Measurements from ENCODE around the gene ERGIC1. TPM values are rescaled to one million over a fixed set of nuclear protein-coding genes. Genes with fewer than 3 reads are reported as not detected.

Gene ERGIC1
- total and polyA plus RNA-seq, 2 of the 8 experiments (the other 6 are each of a cell fraction or from before 2014, with no cell fraction given), result 95.3 to 106 TPM

DNA sequence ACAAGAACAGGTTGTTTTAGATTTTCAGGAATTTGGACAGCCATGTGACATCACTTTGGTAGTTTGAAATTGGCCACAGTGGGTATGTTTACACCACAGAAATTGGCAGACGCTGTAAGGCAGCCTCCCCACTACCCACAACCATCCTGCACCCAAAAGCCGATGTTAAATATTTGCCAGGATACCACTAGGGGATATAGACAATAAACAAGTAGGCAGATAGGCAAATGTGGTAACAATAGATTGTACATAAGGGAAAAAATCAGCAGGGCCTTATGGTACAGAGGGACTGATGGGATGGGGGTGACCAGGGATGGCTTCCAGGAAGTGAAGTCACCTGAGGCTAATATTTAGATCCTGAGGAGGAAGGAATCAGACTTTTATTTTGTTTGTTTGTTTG is 31.9 kb upstream of the ERGIC1 start:
- no peak overlapping the region for H4K8ac ChIP-seq (ENCODE audit: extremely low read depth, insufficient read depth, low read length)

More for the DNA sequence above, 31.9 kb upstream of the ERGIC1 start:
- Histone ChIP-seq H4K91ac (replicated peaks; ENCODE audit: insufficient read length, low read length) (no peak overlapping the region), H4K20me1 (replicated peaks in 1 of 2; ENCODE audit: control insufficient read depth in 1 of 2, insufficient read depth in 2 of 2, low read length in 2 of 2) (no peaks in the 10 kb centered on the region), H2BK5ac (ENCODE audit: low read depth, low read length) (no peak overlapping the region), H3K9ac (replicated peaks in 1 of 4; ENCODE audit: extremely low read depth in 1 of 4, low read depth in 3 of 4, low read length in 3 of 4) (no peak overlapping the region), H3K27ac (ENCODE audit: low read depth, low read length) (no peak overlapping the region), H2BK12ac (ENCODE audit: low read depth, low read length) (no peak overlapping the region), H3K4me3 (ENCODE audit: extremely low read depth in 1 of 4, insufficient read depth in 2 of 4, low read depth in 3 of 4, low read length in 4 of 4) (no peak overlapping the region), H3K9me3 (ENCODE audit: insufficient read depth in 2 of 2, low read depth in 1 of 2, low read length in 1 of 2) (no peaks in the 10 kb centered on the region), H3K27me3 (replicated peaks in 1 of 4; ENCODE audit: control insufficient read depth in 3 of 4, extremely low read depth in 1 of 4, insufficient read depth in 3 of 4, low read length in 3 of 4) (peaks cover 0 to 2% (median 0%) of the 10 kb centered on the region in 4 experiments; a peak in 1 of 7 replicates), H2BK20ac (ENCODE audit: low read length) (no peak overlapping the region), H3K79me1 (ENCODE audit: low read depth, low read length) (no peaks in the 10 kb centered on the region), H3K4me1 (replicated peaks in 1 of 4; ENCODE audit: control insufficient read depth in 3 of 4, insufficient read depth in 4 of 4, low read length in 3 of 4) (no peaks in the 10 kb centered on the region), H2BK120ac (replicated peaks; ENCODE audit: low read depth, low read length) (no peak overlapping the region), H3K4ac (replicated peaks; ENCODE audit: insufficient read length, low read depth, low read length) (no peak overlapping the region), H2AFZ (ENCODE audit: low read length) (no peak overlapping the region), H3K23me2 (ENCODE audit: low read depth, low read length) (no peaks in the 10 kb centered on the region), H3K18ac (ENCODE audit: extremely low read depth, low read length) (no peak overlapping the region), H2BK15ac (ENCODE audit: low read length) (no peak overlapping the region), H3K14ac (ENCODE audit: insufficient read length) (no peak overlapping the region), H4K5ac (ENCODE audit: insufficient read length, low read depth, low read length) (no peak overlapping the region), H3K79me2 (ENCODE audit: control insufficient read depth in 1 of 2, insufficient read depth in 2 of 2, low read length in 2 of 2) (no peaks in the 10 kb centered on the region), H3K4me2 (ENCODE audit: insufficient read depth in 1 of 2, low read depth in 2 of 2, low read length in 2 of 2) (no peak overlapping the region), H2AK5ac (ENCODE audit: low read depth, low read length) (no peak overlapping the region), H3K56ac (replicated peaks; ENCODE audit: insufficient read length, low read depth, low read length) (no peak overlapping the region), H3K36me3 (ENCODE audit: control insufficient read depth in 2 of 4, insufficient read depth in 4 of 4, low read length in 3 of 4) (no peaks in the 10 kb centered on the region), H3K23ac (ENCODE audit: insufficient read length) (no peak overlapping the region)
- ChIA-PET POLR2A (ENCODE audit: partially characterized antibody) (no interaction called here), CTCF (ENCODE audit: partially characterized antibody) (no interaction called here)
- WGBS, 2 experiments (ENCODE audit: extremely low coverage in 1 of 2, insufficient coverage in 1 of 2, insufficient read length in 1 of 2, insufficient replicate concordance in 2 of 2, low coverage in 1 of 2, low lambda C conversion rate in 2 of 2, missing lambda C conversion rate in 1 of 2), result 89% methylated on average over 2 of the region's 2 CpGs; no CpG with 5 or more reads in 1 of the 2 experiments
- TF ChIP-seq SAP30 (IDR thresholded peaks at IDR 0.05; ENCODE audit: insufficient read depth, insufficient replicate concordance, low read length), result no peak
- no peak for TF ChIP-seq SRF (IDR thresholded peaks at IDR 0.05; ENCODE audit: low read depth, low read length)
- no peak for TF ChIP-seq SP2 (IDR thresholded peaks at IDR 0.05; ENCODE audit: low read length)
- TF ChIP-seq CHD1 (IDR thresholded peaks at IDR 0.05; ENCODE audit: low read depth, low read length), result no peak
- no peak for TF ChIP-seq ASH2L (IDR thresholded peaks at IDR 0.05; ENCODE audit: low read length)
- FAIRE-seq (no peak), DNase-seq (ENCODE audit: low read depth in 1 of 2, low spot score in 2 of 2) (no peak)
